Activated naive CD4-positive, alpha-beta T cell treated with anti-CD3 and anti-CD28 coated beads for 36 hours (primary cell): ENCODE results near the gene CCAR1. TPM values are rescaled to one million over a fixed set of nuclear protein-coding genes. Genes with fewer than 3 reads are reported as not detected.
"Not testable (repeated sequence)": the region's sequence is repeated elsewhere in the genome, so short reads cannot be mapped to it uniquely, and the experiment has no call there.

Experiments
- CTCF ChIA-PET: fragments of 350-600 bp; sonication (Branson Sonifier 250); formaldehyde crosslinking; loops from one replicate; lab custom pipeline; 2021; ENCODE audit warnings: antibody characterized with exemption; lab: Charles Lee
- DNase-seq: peaks from one replicate; pipeline ENCODE4 v3.0.0-alpha.2; 2020
- H3K27ac Mint-ChIP-seq: one replicate; pipeline ENCODE4 v1.8.0; 2021; ENCODE audit warnings: mild to moderate bottlenecking, mixed read lengths
- H3K27me3 Mint-ChIP-seq: one replicate; pipeline ENCODE4 v1.8.0; 2021; ENCODE audit warnings: low read depth, mixed read lengths
- H3K36me3 Mint-ChIP-seq: one replicate; pipeline ENCODE4 v1.8.0; 2021; ENCODE audit warnings: low read depth, mixed read lengths
- H3K4me1 Mint-ChIP-seq: one replicate; pipeline ENCODE4 v1.8.0; 2021; ENCODE audit warnings: low read depth, mixed read lengths
- H3K4me3 Mint-ChIP-seq: one replicate; pipeline ENCODE4 v1.8.0; 2021; ENCODE audit warnings: mild to moderate bottlenecking, moderate library complexity, mixed read lengths
- H3K9me3 Mint-ChIP-seq: one replicate; pipeline ENCODE4 v1.8.0; 2021; ENCODE audit warnings: mixed read lengths
- intact Hi-C: fragments of 100-400 bp; cut with micrococcal nuclease; formaldehyde crosslinking; loops from one replicate; pipeline ENCODE4 v1.15.1; 2023
- total RNA-seq, 2 experiments: library from RNA; stranded (reverse); gene quantifications; one replicate each; pipeline ENCODE4 v1.2.3, GENCODE V29; 2021

Gene CCAR1, protein sequence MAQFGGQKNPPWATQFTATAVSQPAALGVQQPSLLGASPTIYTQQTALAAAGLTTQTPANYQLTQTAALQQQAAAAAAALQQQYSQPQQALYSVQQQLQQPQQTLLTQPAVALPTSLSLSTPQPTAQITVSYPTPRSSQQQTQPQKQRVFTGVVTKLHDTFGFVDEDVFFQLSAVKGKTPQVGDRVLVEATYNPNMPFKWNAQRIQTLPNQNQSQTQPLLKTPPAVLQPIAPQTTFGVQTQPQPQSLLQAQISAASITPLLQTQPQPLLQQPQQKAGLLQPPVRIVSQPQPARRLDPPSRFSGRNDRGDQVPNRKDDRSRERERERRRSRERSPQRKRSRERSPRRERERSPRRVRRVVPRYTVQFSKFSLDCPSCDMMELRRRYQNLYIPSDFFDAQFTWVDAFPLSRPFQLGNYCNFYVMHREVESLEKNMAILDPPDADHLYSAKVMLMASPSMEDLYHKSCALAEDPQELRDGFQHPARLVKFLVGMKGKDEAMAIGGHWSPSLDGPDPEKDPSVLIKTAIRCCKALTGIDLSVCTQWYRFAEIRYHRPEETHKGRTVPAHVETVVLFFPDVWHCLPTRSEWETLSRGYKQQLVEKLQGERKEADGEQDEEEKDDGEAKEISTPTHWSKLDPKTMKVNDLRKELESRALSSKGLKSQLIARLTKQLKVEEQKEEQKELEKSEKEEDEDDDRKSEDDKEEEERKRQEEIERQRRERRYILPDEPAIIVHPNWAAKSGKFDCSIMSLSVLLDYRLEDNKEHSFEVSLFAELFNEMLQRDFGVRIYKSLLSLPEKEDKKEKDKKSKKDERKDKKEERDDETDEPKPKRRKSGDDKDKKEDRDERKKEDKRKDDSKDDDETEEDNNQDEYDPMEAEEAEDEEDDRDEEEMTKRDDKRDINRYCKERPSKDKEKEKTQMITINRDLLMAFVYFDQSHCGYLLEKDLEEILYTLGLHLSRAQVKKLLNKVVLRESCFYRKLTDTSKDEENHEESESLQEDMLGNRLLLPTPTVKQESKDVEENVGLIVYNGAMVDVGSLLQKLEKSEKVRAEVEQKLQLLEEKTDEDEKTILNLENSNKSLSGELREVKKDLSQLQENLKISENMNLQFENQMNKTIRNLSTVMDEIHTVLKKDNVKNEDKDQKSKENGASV
- 10 to 100 TPM; 80.7 to 87.9 TPM for total RNA-seq

DNA sequence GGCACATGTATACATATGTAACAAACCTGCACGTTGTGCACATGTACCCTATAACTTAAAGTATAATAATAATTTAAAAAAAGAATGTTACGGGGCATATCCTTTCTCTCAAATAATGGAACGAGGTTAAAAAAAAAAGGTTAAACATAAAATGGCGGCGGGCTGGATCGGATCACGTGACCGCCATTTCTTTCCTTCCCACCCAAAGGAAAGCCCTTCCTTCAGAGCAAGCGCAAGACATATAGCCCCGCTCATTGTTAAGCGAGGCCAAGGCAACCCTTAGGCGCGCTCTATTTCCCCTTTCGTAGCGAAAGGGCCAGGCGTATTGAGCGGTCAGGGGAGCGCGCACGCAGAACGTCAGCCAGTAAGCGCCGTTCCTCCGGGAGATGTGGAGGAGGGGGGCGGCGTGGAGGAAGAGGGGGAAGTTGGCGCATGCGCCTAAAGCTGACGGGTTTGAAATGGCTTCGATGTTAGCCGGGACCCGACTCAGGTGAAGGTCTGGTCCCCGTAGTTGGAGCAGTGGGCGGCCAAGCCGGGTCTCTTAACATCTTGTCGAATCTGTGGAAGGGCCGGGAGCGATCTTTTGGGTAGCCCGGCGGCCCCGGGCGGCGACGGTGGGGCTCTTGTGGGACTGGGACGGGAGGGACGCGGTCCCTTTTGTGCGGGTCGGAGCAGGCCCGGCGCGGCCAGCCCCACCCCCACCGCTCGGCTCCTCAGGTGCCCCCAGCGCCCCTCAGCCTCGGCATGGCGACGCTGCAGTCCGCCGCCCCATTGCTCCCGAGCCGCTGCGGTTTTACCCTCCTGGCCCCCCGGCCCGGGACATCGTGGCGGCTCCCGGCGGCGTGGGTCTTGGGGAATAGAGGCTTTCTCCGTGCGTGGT is at the start of gene CCAR1:
Gene CCAR1 (plus strand): TSS at position 447 of the 880 bp plus-strand sequence. CDS start 1,266 bp downstream, outside the sequence.
- H3K4me3 Mint-ChIP-seq, result peak within 1 kb of the TSS; percentile 96
- intact Hi-C loops, result loop anchor here (1.0 to 10.0 kb wide), 13 partner anchors 106 to 836 kb away; partner anchors contain the start of genes DDX21, DDX50, DNA2 and HERC4
- CTCF ChIA-PET, result interaction anchor here (0.6 kb wide), 1 partner anchor 103 kb away, joined by 4 read pairs; no protein-coding TSS in a partner anchor
- H3K36me3 Mint-ChIP-seq, result peaks cover 23% of the 10 kb centered on the region
- H3K27me3 Mint-ChIP-seq, result no peaks in the 10 kb centered on the region
- DNase-seq, result peak; percentile 98
- peak within 1 kb of the TSS; percentile 96 for H3K27ac Mint-ChIP-seq
- peaks cover 16% of the 10 kb centered on the region for H3K4me1 Mint-ChIP-seq
- no peaks in the 10 kb centered on the region for H3K9me3 Mint-ChIP-seq

DNA sequence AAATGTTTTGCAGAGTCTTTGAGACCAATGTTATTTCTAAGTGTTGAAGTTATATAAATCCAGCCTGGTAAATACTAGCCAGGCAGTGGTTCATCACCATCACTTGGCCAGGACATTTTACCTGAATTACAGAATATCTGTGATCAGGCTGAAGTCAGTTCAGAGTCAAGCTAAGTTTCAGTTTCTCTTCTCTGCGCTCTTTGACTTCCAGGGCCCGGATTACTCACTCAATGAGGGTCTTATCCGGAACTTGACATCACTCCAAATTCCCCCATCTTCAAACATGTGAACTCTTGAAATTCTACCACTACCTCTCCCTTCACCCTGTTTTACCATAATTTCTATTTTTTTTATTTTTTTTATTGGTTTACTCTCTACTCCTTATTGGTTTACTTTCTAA is 36.6 kb upstream of the CCAR1 start:
- Mint-ChIP-seq H3K9me3 (no peaks in the 10 kb centered on the region), H3K36me3 (peaks cover 7% of the 10 kb centered on the region), H3K4me3 (no peak overlapping the region), H3K27ac (no peak overlapping the region), H3K4me1 (no peaks in the 10 kb centered on the region), H3K27me3 (no peaks in the 10 kb centered on the region)
- CTCF ChIA-PET, result interaction anchor here (0.6 kb wide), 1 partner anchor 134 kb away, joined by 3 read pairs; no protein-coding TSS in a partner anchor
- intact Hi-C loops, result no loop called here
- DNase-seq, result no peak

DNA sequence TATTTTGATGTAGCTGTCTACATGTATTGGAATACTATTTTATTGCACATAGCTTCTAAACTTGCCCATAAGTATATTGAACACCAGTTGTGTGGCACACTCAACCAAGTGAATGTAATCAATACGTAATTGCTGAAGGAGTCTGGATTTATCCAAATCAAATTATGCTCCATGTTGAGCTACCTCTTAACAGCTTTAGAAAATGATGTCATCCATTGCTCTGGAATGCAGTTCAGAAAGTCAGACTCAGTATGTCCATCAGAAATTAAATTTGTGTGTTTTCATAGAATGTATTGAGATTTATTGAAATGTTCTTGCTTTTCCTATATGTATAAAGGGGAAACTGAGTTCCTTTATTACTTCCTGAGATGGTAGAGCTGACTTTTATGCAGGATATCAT is 25.0 kb upstream of the CCAR1 start:
- CTCF ChIA-PET, result interaction anchor here (1.1 kb wide), 1 partner anchor 14 kb away, joined by 3 read pairs; no protein-coding TSS in a partner anchor
- no peaks in the 10 kb centered on the region for H3K36me3 Mint-ChIP-seq

GRCh38 chr10:68697106-68697505 is 23.9 kb upstream of the CCAR1 start:
- no peak overlapping the region for H3K4me3 Mint-ChIP-seq
- intact Hi-C loops, result no loop called here
- H3K9me3 Mint-ChIP-seq, result no peaks in the 10 kb centered on the region
- no peak for DNase-seq
- CTCF ChIA-PET, result interaction anchor here (0.6 to 1.1 kb wide), 4 partner anchors 13 to 947 kb away, joined by 3 read pairs; no protein-coding TSS in a partner anchor
- H3K36me3 Mint-ChIP-seq, result no peaks in the 10 kb centered on the region
- H3K27me3 Mint-ChIP-seq, result no peaks in the 10 kb centered on the region
- no peaks in the 10 kb centered on the region for H3K4me1 Mint-ChIP-seq
- no peak overlapping the region for H3K27ac Mint-ChIP-seq

More for the DNA sequence above, 25.0 kb upstream of the CCAR1 start:
- no peak overlapping the region for H3K4me3 Mint-ChIP-seq
- no peak overlapping the region for H3K27ac Mint-ChIP-seq
- no peaks in the 10 kb centered on the region for H3K9me3 Mint-ChIP-seq
- intact Hi-C loops, result no loop called here
- no peaks in the 10 kb centered on the region for H3K4me1 Mint-ChIP-seq
- DNase-seq, result no peak
- no peaks in the 10 kb centered on the region for H3K27me3 Mint-ChIP-seq

DNA sequence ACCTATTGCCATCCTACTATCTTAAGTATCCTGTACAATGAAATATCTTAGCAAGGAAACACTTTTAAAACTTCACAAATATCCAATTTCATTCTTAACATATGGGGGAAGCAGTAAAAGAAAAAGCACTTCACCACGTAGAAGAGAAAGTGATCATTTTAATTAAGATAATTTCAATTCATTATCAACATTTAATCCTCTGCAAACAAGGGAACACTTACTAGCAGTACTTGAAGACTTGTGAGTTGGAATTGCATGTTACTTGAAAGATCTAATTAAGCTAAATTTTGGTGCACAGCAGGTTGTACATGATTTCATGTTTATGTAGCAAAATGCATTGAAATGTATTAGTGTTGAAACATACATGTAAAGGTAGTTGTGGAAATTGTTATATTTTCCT is 20.8 kb upstream of the CCAR1 start:
- Mint-ChIP-seq H3K4me1 (no peaks in the 10 kb centered on the region), H3K27ac (no peak overlapping the region), H3K9me3 (no peaks in the 10 kb centered on the region), H3K36me3 (no peaks in the 10 kb centered on the region), H3K27me3 (no peaks in the 10 kb centered on the region), H3K4me3 (no peak overlapping the region)
- intact Hi-C loops, result no loop called here
- CTCF ChIA-PET, result no interaction called here
- DNase-seq, result no peak

- intact Hi-C loops, result no loop called here
- no peaks in the 10 kb centered on the region for H3K4me1 Mint-ChIP-seq
- H3K9me3 Mint-ChIP-seq, result no peaks in the 10 kb centered on the region
- H3K36me3 Mint-ChIP-seq, result no peaks in the 10 kb centered on the region
- H3K27ac Mint-ChIP-seq, result no peak overlapping the region
- DNase-seq, result no peak
- no peak overlapping the region for H3K4me3 Mint-ChIP-seq
- CTCF ChIA-PET, result no interaction called here
- H3K27me3 Mint-ChIP-seq, result no peaks in the 10 kb centered on the region
Observed at GRCh38 chr10:68705548-68705947, 15.5 kb upstream of the CCAR1 start.

GRCh38 chr10:68708987-68709386 is 12.1 kb upstream of the CCAR1 start:
- intact Hi-C loops, H3K4me1 Mint-ChIP-seq, H3K9me3 Mint-ChIP-seq, H3K27me3 Mint-ChIP-seq, CTCF ChIA-PET, H3K27ac Mint-ChIP-seq, DNase-seq, H3K4me3 Mint-ChIP-seq, H3K36me3 Mint-ChIP-seq: not testable (repeated sequence)

DNA sequence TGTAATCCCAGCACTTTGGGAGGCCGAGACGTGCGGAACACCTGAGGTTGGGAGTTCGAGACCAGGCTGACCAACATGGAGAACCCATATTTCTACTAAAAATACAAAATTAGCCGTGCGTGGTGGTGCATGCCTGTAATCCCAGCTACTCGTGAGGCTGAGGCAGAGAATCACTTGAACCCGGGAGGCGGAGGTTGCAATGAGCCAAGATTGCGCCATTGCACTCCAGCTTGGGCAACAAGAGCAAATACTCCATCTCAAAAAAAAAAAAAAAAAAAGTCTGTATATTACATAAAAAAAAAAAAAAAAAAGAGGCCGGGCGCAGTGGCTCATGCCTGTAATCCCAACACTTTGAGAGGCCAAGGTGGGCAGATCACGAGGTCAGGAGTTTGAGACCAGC is 8.0 kb upstream of the CCAR1 start:
- DNase-seq, H3K4me1 Mint-ChIP-seq, H3K9me3 Mint-ChIP-seq, CTCF ChIA-PET, H3K27me3 Mint-ChIP-seq, intact Hi-C loops, H3K27ac Mint-ChIP-seq, H3K36me3 Mint-ChIP-seq, H3K4me3 Mint-ChIP-seq: not testable (repeated sequence)

- peaks cover 6% of the 10 kb centered on the region for H3K36me3 Mint-ChIP-seq
- H3K27me3 Mint-ChIP-seq, result no peaks in the 10 kb centered on the region
- no peak overlapping the region for H3K27ac Mint-ChIP-seq
- CTCF ChIA-PET, result interaction anchor here (0.6 kb wide), 1 partner anchor 330 kb away, joined by 3 read pairs; no protein-coding TSS in a partner anchor
- peaks cover 5% of the 10 kb centered on the region for H3K4me1 Mint-ChIP-seq
- H3K4me3 Mint-ChIP-seq, result no peak overlapping the region
- intact Hi-C loops, result no loop called here
- H3K9me3 Mint-ChIP-seq, result no peaks in the 10 kb centered on the region
- no peak for DNase-seq
Observed at GRCh38 chr10:68717435-68717834, 3.6 kb upstream of the CCAR1 start.

DNA sequence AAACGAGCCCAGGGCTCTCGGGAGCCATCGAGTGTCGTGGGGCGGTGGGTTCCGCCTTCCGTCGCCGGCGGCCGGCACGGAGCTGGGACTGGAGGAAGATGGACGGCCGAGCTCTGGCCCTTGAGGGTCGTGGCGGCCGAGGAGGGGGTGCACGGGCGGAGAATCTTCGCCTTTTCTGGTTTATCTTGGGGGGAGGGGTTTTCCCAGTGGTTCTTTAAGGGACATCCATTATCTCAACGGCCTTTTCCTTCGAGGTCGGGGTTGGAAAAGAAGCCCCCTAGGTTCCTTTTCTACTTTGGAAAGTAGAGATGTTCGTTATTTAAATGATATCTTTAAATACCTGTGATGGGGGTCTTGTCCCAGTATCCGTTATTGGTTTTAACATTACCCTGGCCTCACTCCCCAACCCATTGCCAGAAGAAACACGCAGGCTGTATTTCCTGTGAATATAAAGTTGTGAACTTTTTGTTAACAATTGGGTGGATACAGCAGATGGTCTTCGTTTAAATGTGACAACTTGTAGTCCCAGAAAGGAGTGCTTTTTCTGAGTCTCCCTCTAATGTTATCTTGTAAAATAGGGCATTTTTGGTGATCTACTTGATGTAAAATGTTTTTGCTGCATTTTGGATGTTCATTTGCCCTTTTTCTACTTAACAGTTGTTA is 765 bp downstream of the CCAR1 start:
- intact Hi-C loops, result loop anchor here (1.0 to 10.0 kb wide), 12 partner anchors 105 to 837 kb away; partner anchors contain the start of genes DDX21, DDX50, DNA2 and HERC4
- CTCF ChIA-PET, result interaction anchor here (0.6 kb wide), 1 partner anchor 102 kb away, joined by 4 read pairs; no protein-coding TSS in a partner anchor
- H3K27ac Mint-ChIP-seq, result peak overlapping the region; percentile 89
- no peaks in the 10 kb centered on the region for H3K9me3 Mint-ChIP-seq
- peaks cover 28% of the 10 kb centered on the region for H3K36me3 Mint-ChIP-seq
- DNase-seq, result peak; percentile 12
- H3K4me3 Mint-ChIP-seq, result peak overlapping the region; percentile 96
- H3K4me1 Mint-ChIP-seq, result peaks cover 16% of the 10 kb centered on the region
- no peaks in the 10 kb centered on the region for H3K27me3 Mint-ChIP-seq
